HG03280 (cell line): ENCODE results near the gene UBE2B.
"Not testable (repeated sequence)": the region's sequence is repeated elsewhere in the genome, so short reads cannot be mapped to it uniquely, and the experiment has no call there.

ENCODE experiments used
- ATAC-seq: cut with Tn5 transposase; IDR thresholded peaks from one replicate; pipeline ENCODE4 v1.9.1; 2021; ENCODE audit warnings: mild to moderate bottlenecking, moderate library complexity; ENCODE audit not compliant: unreplicated experiment

Gene UBE2B

GRCh38 chr5:134397196-134397595 is 25.8 kb downstream of the UBE2B start:
- ATAC-seq = no peak

DNA sequence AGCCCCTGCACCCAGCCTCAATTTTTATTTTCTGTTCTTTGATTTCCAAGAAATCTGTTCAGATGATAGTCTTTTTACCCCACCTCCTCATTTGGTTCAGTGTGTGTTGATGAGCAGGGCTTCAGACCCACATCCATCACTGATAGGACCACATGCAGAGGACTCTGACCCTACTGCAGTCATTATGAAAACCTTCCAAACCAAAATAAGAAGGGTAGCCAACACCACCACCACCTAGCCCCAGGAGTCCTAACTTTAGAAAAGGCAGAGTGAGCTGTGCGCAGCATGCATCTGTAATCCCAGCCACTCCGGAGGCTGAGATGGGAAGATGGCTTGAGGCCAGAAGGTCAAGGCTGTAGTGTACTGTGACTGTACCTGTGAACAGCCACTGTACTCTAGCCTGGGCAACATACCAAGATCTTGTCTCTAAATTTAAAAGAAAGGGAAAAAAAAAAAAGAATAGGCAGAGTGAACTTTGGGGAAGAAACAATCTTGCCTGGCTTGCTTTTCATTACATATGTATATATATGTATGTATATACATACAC is 27.3 kb downstream of the UBE2B start:
- ATAC-seq = no peak

DNA sequence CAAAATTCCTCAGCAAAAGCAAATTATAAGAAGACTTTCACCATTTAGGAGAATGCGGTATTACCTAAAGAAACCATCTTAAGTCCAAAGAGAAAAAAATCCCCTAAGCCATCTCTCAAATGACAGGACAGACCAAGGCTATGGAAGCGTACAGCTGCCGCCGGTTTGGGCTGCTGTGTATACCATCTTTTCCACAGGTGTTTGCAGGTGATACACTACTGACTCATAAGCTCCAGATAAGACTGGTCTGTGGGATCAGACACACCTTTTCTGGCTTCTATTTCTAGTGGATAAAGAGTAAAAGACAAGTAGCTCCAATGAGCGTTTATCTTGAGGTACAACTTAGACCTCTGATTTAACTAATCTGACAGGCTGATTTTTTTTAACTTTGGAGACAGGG is 32.6 kb downstream of the UBE2B start:
- ATAC-seq = no peak

DNA sequence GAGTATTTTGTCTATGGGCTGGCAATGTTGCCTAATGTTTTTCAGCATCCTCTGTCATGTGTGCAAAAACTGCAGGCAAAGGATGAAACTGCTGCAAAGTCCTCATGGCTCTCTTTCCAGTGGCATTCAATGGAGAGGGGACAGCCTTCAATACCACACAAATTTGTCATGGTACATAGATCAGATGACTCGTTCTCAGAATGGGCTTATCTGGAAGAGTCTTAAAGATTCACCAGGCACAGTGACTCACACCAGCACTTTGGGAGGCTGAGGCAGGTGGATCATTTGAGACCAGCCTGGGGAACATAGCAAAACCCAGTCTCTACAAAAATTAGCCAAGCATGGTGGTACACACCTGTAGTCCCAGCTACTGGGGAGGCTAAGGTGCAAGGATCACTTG is 35.0 kb downstream of the UBE2B start:
- no peak for ATAC-seq

DNA sequence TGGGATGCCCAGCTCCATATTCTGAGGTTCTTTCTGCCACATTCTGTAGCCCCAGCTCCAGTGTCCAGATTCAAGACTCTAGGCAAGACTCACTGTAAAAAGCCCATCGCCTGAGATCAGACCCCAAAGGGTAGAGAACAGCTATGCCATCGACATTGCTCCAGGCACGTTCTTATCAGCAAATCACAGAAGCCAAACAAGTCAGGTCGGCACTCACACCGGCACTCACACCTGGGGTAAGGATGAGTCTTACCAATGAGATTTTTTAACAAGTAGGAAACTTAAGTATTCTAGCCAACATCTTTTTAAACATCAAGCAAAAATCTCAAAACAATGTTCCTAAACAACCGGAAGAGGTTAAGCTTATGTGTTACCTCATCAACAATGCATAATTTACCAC is 38.0 kb downstream of the UBE2B start:
- no peak for ATAC-seq

- ATAC-seq = no peak
Observed at GRCh38 chr5:134410822-134411221, 39.5 kb downstream of the UBE2B start.

- no peak for ATAC-seq
Observed at GRCh38 chr5:134411228-134411545, 39.8 kb downstream of the UBE2B start.

GRCh38 chr5:134411546-134412266 is 40.3 kb downstream of the UBE2B start, which contains the start of gene CDKN2AIPNL:
TSS of gene CDKN2AIPNL (minus strand) at chr5:134411881. CDS start at chr5:134411854, 27 bp downstream.
- peak; percentile 95 for ATAC-seq

DNA sequence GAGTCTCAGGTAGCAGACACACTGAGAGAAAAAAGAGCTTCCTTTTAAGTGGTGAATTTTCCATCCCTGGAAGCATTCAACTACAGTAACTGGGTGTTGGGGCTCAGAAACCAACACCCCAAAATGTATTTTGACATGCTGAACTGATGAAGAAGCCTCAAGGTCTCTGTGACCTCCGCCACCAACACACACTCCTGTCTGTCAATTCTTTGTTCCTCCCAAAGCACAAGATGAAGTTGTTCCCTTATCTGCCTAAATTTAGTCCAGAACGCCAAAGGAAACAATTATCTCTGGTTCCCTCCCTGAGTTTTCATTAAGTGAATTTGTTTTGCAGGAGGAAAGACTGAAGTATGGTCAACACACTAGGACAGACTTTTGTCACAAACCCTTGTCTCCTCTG is 41.7 kb downstream of the UBE2B start:
- no peak for ATAC-seq

- ATAC-seq = no peak
Observed at GRCh38 chr5:134417707-134418106, 46.3 kb downstream of the UBE2B start.

GRCh38 chr5:134418958-134419357 is 47.6 kb downstream of the UBE2B start:
- ATAC-seq = no peak

DNA sequence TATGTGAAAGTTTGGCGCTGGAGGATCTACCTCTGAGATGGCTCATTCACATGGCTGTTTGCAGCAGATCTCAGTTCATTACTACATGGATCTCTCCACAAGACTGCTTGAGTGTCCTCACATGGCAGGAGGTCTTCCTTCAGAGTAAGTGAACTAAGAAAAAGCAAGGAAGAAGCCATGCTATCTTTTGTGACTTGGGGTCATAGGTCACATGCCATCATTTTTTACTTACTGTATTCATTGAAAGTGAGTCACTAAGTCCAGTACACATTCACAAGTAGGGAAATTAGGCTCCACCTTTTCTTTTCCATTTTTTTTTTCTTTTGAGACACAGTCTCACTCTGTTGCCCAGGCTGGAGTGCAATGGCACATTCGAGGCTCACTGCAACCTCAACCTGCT is 49.0 kb downstream of the UBE2B start:
- ATAC-seq = no peak

DNA sequence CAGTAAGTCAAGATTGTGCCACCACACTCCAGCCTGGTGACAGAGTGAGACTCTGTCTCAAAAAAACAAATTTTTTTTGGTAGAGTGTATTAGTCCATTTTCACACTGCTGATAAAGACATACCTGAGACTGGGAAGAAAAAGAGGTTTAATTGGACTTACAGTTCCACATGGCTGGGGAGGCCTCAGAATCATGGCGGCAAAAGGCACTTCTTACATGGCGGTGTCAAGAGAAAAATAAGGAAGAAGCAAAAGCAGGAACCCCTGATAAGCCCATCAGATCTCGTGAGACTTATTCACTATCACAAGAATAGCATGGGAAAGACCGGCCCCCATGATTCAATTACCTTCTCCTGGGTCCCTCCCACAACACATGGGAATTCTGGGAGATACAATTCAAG is 49.7 kb downstream of the UBE2B start:
- ATAC-seq = not testable (repeated sequence)

DNA sequence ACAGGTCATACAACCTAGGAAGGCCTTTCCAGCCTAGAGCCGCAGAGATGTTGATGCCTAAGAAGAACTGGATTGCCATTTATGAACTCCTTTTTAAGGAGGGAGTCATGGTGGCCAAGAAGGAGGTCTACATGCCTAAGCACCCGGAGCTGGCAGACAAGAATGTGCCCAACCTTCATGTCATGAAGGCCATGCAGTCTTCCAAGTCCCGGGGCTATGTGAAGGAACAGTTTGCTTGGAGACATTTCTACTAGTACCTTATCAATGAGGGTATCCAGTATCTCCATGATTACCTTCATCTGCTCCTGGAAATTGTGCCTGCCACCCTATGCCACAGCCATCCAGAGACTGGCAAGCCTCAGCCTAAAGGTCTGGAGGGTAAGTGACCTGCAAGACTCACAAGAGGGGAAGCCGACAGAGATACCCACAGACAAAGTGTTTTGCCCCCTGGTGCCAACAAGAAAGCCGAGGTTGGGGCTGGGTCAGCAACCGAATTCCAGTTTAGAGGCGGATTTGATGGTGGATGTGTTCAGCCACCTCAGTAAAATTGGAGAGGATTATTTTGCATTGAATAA is 51.5 kb downstream of the UBE2B start:
- ATAC-seq = no peak

DNA sequence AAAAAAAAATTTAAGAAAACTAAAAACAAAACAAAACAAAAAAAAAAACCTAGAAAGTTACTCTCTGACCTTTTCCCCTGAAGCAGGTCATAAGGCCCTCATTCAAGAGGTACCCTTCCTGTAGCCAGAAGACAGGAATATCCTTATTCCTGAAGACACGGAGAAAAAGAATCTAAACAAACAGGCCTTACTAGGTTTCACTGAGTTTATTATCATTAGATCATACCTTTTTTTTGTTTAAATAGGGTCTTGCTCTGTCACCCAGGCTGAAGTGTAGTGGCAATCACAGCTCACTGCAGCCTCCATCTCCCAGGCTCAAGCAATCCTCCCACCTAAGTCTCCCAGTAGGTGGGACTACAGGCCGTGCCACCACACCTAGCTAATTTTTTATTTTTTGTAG is 52.0 kb downstream of the UBE2B start:
- ATAC-seq = no peak

GRCh38 chr5:134426361-134426760 is 55.0 kb downstream of the UBE2B start:
- ATAC-seq = no peak

- no peak for ATAC-seq
Observed at GRCh38 chr5:134427540-134428041, 56.2 kb downstream of the UBE2B start.

DNA sequence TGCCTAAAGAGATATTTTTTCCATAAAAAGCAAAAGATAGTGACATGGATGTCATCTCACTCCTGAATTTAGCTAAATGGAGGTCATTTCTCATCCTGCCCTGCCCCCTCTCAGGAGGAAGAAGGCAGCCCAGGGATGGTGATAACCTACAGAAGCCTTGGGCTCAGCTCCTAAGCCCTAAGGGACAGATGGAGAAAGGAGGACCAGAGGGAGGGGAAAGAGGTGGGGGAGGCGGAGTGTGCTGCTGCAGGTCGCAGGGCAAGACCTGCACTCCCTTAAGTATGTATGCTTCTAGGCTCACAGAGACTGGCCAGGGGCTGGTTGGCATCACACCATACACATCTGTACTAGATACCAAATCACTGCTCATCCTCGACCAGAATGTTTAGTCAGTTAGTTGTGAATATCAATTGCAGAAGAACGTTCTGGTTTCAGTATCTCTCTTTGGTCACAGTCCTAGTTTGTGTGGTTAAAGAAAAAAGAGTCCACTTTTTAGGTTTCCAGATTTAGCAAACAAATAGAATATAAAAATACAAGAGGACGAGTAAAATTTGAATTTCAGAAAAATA is 58.7 kb downstream of the UBE2B start:
- no peak for ATAC-seq

GRCh38 chr5:134432174-134432573 is 60.8 kb downstream of the UBE2B start:
- no peak for ATAC-seq

DNA sequence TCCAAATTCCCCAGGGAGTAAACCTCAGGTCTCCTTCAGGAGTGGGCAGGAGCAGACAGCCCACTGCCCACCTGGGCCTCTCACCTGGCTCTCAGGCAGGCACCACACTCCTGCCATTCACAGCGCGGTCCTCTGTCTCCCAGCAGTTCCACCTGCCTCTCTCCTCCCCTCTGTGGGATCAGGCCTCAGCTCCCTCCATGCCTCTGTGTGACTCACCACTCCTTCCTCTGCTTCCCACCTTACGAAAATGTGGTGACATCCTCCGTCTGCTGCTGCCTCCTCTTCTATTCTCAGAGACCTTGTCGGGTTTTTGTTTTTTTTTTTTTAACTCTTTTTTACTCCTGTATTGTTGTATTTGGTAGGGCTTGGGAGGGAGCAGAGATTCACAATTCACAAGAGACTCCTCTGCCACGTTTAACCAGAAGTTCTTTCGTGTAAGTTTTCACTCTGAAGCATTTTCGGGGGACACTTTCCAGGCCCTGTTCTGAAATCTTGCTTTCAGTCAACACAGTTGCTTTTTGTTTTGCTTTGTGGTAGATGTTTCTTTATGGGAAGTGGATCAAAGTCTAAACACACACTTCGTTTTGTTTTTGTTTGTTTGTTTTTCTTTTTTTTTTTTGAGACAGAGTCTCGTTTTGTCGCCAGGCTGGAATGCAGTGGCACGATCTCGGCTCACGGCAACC is 61.4 kb downstream of the UBE2B start:
- no peak for ATAC-seq

DNA sequence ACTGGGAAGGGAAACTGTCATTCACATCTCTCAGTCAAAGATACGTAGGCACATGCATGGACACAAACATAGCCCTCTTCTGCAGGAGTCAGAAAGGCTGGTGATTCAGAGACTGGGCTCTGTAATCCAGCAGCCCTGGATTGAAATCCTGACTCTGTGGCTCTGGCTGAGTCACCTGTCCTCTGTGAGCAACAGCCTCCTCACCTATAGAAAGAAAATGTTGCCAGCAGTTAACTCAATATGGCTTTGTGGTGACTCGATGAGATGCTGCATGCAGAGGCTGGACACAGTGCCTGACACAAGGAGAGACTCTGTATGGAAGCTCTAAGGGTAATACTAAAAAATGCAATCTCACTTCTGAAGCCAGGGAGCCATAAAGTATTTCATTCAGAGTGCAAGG is 64.2 kb downstream of the UBE2B start:
- no peak for ATAC-seq
